OCI-M2 (cell line): ENCODE data around the gene OBSCN.

ENCODE experiments used
- DNase-seq: peaks from one replicate; lab custom pipeline; 2025; ENCODE audit not compliant: unreplicated experiment; lab: John Stamatoyannopoulos, UW

The OBSCN gene

GRCh38 chr1:228316589-228317387 lies 108.9 kb downstream of the OBSCN start:
- no peak for DNase-seq

GRCh38 chr1:228317411-228317828 lies 109.6 kb downstream of the OBSCN start:
- no peak for DNase-seq

GRCh38 chr1:228317891-228318810 lies 110.3 kb downstream of the OBSCN start:
- no peak for DNase-seq

GRCh38 chr1:228318823-228319241 lies 111.0 kb downstream of the OBSCN start:
- no peak for DNase-seq

GRCh38 chr1:228319352-228320088 lies 111.7 kb downstream of the OBSCN start:
- no peak for DNase-seq

GRCh38 chr1:228320394-228320793 lies 112.5 kb downstream of the OBSCN start:
- DNase-seq, result no peak

GRCh38 chr1:228321435-228321834 lies 113.6 kb downstream of the OBSCN start:
- no peak for DNase-seq

GRCh38 chr1:228321895-228322294 lies 114.1 kb downstream of the OBSCN start:
- no peak for DNase-seq

GRCh38 chr1:228323401-228323800 lies 115.6 kb downstream of the OBSCN start:
- DNase-seq, result no peak

GRCh38 chr1:228325267-228325666 lies 117.4 kb downstream of the OBSCN start:
- no peak for DNase-seq

GRCh38 chr1:228329887-228330286 lies 122.0 kb downstream of the OBSCN start:
- DNase-seq, result no peak

GRCh38 chr1:228332797-228333738 lies 125.2 kb downstream of the OBSCN start:
- DNase-seq, result no peak

GRCh38 chr1:228333739-228334115 lies 125.9 kb downstream of the OBSCN start:
- DNase-seq, result no peak

- DNase-seq, result no peak
These were observed 126.5 kb downstream of the OBSCN start for GRCh38 chr1:228334226-228334935.

- DNase-seq, result no peak
These were observed 127.1 kb downstream of the OBSCN start for GRCh38 chr1:228334954-228335353.

- DNase-seq, result no peak
These were observed 127.8 kb downstream of the OBSCN start for GRCh38 chr1:228335406-228336307.

- DNase-seq, result no peak
These were observed 128.6 kb downstream of the OBSCN start for GRCh38 chr1:228336308-228337030.

GRCh38 chr1:228337031-228337564 lies 129.3 kb downstream of the OBSCN start:
- no peak for DNase-seq
